ENCODE measurements around the gene IGF1R. TPM values are rescaled to one million over a fixed set of nuclear protein-coding genes. Genes with fewer than 3 reads are reported as not detected.

The IGF1R gene
- total and polyA plus RNA-seq, 8 donors: 8.1 to 50.3 (median 36.0) TPM

DNA sequence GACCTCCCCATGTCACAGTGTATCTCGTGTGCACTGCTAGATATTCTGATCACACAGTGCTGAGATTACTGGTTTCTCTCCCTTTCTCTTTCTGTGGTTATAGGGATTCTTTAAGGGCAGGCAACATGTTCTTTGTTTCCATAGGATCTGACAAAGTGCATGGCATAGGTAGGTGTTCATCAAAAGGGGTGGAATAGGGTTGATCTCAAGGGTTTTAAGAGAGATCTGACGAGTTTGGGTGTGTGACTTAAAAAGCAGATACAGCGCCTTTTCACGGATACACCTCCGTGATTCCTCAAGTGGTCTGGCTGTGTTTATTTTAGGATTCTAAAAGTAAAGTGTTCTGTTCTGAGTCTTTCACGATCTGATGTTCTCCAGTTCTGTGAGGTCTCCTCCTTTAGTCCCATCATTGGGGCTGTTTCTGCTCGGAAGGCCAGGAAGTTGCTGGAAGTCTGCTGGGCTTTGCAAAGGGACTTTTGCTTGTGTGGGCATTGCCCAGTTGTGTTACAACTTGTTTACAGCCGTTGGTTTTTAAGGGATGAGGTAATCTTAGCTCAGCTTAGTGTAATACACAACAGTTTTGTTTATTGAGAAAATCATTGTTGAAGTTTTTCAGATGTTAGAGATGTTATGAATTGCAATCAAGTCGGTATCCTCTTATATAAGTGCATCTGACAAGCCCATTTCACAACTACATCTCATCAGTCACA lies 34.8 kb downstream of the IGF1R start:
- no peaks in the 10 kb centered on the region for H3K27me3 ChIP-seq
- H3K9me3 ChIP-seq: no peaks in the 10 kb centered on the region
- H3K36me3 ChIP-seq: no peaks in the 10 kb centered on the region
- peak in 2 of 4 donors; percentile 10 to 33 for ATAC-seq
- no peak overlapping the region for H3K27ac ChIP-seq
- TF ChIP-seq, protein P1, sequence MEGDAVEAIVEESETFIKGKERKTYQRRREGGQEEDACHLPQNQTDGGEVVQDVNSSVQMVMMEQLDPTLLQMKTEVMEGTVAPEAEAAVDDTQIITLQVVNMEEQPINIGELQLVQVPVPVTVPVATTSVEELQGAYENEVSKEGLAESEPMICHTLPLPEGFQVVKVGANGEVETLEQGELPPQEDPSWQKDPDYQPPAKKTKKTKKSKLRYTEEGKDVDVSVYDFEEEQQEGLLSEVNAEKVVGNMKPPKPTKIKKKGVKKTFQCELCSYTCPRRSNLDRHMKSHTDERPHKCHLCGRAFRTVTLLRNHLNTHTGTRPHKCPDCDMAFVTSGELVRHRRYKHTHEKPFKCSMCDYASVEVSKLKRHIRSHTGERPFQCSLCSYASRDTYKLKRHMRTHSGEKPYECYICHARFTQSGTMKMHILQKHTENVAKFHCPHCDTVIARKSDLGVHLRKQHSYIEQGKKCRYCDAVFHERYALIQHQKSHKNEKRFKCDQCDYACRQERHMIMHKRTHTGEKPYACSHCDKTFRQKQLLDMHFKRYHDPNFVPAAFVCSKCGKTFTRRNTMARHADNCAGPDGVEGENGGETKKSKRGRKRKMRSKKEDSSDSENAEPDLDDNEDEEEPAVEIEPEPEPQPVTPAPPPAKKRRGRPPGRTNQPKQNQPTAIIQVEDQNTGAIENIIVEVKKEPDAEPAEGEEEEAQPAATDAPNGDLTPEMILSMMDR (IDR thresholded peaks at IDR 0.05): no peak
- H3K4me1 ChIP-seq: peaks cover 25 to 35% (median 32%) of the 10 kb centered on the region in 3 donors
- no peak for DNase-seq
- 62 to 70% methylated on average over 9 of the region's 9 CpGs for WGBS, 2 donors
- intact Hi-C loops (cut with DNase I): no loop called here
- no peak overlapping the region for H3K4me3 ChIP-seq
- no peak for FAIRE-seq

DNA sequence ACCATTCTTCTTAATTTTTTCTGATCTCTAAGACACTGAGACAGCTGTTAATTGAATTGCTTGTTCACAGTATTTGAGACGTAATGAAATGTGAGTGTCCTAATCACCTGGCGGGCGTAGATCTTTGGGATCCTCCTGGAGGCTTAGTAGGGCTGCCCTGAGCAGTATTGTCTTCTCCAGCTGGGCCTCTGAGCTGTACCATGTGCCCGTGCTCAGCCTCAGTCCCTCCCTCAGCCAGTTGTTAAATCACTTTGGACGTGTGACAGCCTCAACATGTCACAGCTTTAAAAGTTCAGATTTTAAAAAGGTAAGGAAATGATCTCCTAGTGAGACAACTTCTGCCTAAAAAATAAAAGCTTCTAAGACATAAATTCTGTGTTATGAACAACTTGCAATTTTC lies 35.5 kb downstream of the IGF1R start:
- no peak for DNase-seq
- H3K27ac ChIP-seq: no peak overlapping the region
- peak in 2 of 4 donors; percentile 33 to 39 for ATAC-seq
- H3K27me3 ChIP-seq: no peaks in the 10 kb centered on the region
- no peak overlapping the region for H3K4me3 ChIP-seq
- no peak for FAIRE-seq
- H3K9me3 ChIP-seq: no peaks in the 10 kb centered on the region
- TF ChIP-seq, protein P1 (IDR thresholded peaks at IDR 0.05): no peak
- WGBS, 2 donors: 50 to 51% methylated on average over 5 of the region's 5 CpGs
- H3K4me1 ChIP-seq: peaks cover 25 to 38% (median 32%) of the 10 kb centered on the region in 3 donors
- intact Hi-C loops (cut with DNase I): no loop called here
- H3K36me3 ChIP-seq: no peaks in the 10 kb centered on the region

DNA sequence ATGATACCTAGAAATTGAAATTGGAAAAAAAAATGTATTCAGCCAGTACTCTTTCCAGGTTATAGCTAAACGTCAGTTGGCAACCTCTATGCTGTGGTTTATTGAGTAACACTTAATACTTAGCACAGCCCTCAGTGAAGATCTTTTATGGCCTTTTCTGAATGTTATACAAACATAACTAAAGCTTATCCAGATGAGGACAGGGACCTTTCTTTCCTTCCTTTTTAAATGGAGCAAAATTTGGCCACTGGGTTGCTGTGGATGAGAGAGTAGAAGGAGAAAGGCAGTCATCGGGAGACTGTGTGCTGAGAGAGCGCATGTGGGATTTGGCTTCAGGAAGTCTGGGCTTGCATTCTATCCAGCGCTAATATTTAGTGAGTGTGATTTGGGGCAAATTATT lies 36.1 kb downstream of the IGF1R start:
- ATAC-seq: peak in 3 of 4 donors; percentile 33 to 61 (median 34)
- peak overlapping the region in 1 of 4 donors; percentile 33 for H3K27ac ChIP-seq
- DNase-seq: no peak
- peaks cover 25 to 40% (median 33%) of the 10 kb centered on the region in 3 donors for H3K4me1 ChIP-seq
- WGBS, 2 donors: 41% methylated on average over 4 of the region's 4 CpGs
- FAIRE-seq: no peak
- H3K9me3 ChIP-seq: no peaks in the 10 kb centered on the region
- H3K27me3 ChIP-seq: no peaks in the 10 kb centered on the region
- no peaks in the 10 kb centered on the region for H3K36me3 ChIP-seq
- intact Hi-C loops (cut with DNase I): no loop called here
- TF ChIP-seq, protein P1 (IDR thresholded peaks at IDR 0.05): no peak
- H3K4me3 ChIP-seq: no peak overlapping the region

DNA sequence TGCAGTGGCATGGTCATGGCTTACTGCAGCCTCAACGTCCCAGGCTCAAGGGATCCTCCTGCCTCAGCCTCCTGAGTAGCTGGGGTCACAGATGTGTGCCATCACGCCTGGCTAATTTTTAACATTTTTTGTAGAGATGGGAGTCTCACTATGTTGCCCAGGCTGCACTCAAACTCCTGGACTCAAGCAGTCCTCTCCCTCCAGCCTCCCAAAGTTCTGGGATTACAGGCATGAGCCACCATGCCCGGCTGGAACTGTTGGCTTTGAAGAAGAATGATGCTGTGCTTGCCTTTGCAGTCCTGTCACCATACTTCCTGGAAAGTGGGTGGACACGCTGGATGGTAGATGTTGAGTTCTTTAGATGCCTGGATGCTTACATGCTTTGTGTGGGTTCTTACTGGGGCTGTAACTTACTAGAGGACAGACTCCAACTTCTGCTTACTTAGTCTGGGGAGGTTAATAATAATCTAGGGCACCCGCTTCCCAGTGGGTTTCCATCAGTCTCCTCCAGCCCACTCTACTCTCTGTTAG lies 36.7 kb downstream of the IGF1R start:
- WGBS, 2 donors: 80 to 84% methylated on average over 5 of the region's 5 CpGs
- no peak overlapping the region for H3K27ac ChIP-seq

More for the DNA sequence above, 36.7 kb downstream of the IGF1R start:
- H3K36me3 ChIP-seq: no peaks in the 10 kb centered on the region
- no peaks in the 10 kb centered on the region for H3K9me3 ChIP-seq
- FAIRE-seq: no peak
- DNase-seq: no peak
- ATAC-seq: no peak
- H3K4me3 ChIP-seq: no peak overlapping the region
- H3K4me1 ChIP-seq: peaks cover 25 to 45% (median 37%) of the 10 kb centered on the region in 3 donors
- intact Hi-C loops (cut with DNase I): no loop called here
- no peaks in the 10 kb centered on the region for H3K27me3 ChIP-seq
- TF ChIP-seq, protein P1 (IDR thresholded peaks at IDR 0.05): no peak

All from pancreas (tissue), 10 donors.